Erythroblast (primary cell): ENCODE data around the gene SPAG16.

Source experiments
- GATA1 ChIP-seq: IDR thresholded peaks from 2 replicates; pipeline ENCODE4 v1.6.1; 2011; ENCODE audit warnings: low read depth, mild to moderate bottlenecking, control low read depth, low read length, moderate library complexity
- POLR2A ChIP-seq: IDR thresholded peaks from 2 replicates; pipeline ENCODE4 v1.6.1; 2011; ENCODE audit warnings: mild to moderate bottlenecking, low read length

- TF ChIP-seq POLR2A, result no peak
- no peak for TF ChIP-seq GATA1
Measured at GRCh38 chr2:213792045-213792444, 507.8 kb downstream of the SPAG16 start.
